Neural cell (in vitro differentiated cells): ENCODE measurements around the gene AZGP1.

ENCODE experiments used
- EZH2 ChIP-seq: fragments of 200-600, 300-800 bp; shearing (Covaris generic), sonication (generic); IDR thresholded peaks from 2 replicates; pipeline ENCODE4 v1.6.1; 2014; ENCODE audit warnings: antibody characterized with exemption, low read length, borderline replicate concordance, mild to moderate bottlenecking; ENCODE audit not compliant: insufficient read depth, poor library complexity, severe bottlenecking
- TF ChIP-seq, protein P1 (sequence below): fragments of 450-650 bp; IDR thresholded peaks from 2 replicates; pipeline ENCODE4 v1.5.1; 2014; ENCODE audit warnings: antibody characterized with exemption, mild to moderate bottlenecking, moderate library complexity; ENCODE audit not compliant: poor library complexity, severe bottlenecking

DNA sequence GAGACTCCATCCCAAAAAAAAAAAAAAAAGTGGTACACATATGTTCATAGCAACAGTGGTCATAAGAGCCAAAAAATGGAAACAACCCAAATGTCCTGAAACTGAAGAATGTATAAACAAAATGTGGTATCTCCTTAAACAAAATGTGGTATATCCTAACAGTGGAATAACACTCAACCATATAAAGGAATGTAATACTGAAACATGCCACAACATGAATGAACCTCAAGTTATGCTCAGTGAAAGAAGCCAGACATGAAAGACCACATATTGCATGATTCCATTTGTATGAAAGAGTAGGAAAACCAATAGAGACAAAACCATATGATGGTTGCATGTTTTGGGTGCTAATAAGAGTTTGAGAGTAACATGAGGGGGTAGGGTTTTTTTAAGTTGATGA, 49.5 kb downstream of the AZGP1 start:
- TF ChIP-seq, protein P1, sequence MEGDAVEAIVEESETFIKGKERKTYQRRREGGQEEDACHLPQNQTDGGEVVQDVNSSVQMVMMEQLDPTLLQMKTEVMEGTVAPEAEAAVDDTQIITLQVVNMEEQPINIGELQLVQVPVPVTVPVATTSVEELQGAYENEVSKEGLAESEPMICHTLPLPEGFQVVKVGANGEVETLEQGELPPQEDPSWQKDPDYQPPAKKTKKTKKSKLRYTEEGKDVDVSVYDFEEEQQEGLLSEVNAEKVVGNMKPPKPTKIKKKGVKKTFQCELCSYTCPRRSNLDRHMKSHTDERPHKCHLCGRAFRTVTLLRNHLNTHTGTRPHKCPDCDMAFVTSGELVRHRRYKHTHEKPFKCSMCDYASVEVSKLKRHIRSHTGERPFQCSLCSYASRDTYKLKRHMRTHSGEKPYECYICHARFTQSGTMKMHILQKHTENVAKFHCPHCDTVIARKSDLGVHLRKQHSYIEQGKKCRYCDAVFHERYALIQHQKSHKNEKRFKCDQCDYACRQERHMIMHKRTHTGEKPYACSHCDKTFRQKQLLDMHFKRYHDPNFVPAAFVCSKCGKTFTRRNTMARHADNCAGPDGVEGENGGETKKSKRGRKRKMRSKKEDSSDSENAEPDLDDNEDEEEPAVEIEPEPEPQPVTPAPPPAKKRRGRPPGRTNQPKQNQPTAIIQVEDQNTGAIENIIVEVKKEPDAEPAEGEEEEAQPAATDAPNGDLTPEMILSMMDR = no peak
- no peak for TF ChIP-seq EZH2
